ENCODE measurements around the gene GABRP. TPM values are rescaled to one million over a fixed set of nuclear protein-coding genes. Genes with fewer than 3 reads are reported as not detected.

Gene GABRP
- total and polyA plus RNA-seq, 2 experiments from 2014 or later: 3.6 to 6.3 TPM

DNA sequence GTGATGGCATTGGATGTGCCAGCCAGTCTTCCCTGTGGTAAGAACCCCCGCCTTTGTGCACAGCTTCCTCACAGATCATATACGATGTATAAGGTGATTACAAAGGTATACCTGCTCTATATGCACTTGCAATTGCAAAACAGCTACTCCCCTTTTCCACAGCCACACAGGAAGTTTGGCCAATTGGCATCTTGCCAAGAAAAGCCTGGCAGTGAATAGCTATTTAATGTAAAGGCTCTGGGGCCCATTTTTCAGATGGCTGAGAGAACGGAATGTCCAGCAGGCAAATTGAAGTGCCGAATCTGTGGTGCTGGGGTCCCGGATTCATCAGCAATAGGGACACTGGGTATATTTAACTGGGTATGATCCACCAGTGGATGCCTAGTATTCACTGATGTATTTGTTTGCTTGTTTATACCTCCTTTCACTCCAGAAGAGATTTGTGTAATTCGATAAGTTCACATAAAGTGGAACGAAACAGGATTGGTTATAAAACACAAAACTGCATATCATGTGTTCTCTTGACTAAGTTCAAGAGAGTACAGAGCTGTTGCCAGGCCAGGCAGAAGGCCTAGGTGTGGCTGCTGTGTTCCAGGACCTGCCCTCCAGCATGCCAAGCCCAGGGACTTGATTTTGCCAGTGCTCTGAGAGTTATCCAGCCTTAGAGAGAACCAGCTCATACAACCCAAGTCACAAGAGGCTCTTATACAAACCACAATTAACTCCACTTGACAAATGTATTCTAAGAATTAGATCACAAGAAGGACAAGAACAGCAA lies 27.7 kb upstream of the GABRP start:
- peaks cover 4% of the 10 kb centered on the region; the same call in 1 of the 3 replicates for H3K9me3 Mint-ChIP-seq
- DNase-seq (ENCODE audit: low spot score) (no peak), ATAC-seq (no peak)
- no peak overlapping the region for H3K4me2 ChIP-seq
- no peaks in the 10 kb centered on the region for H3K79me2 ChIP-seq (replicated peaks; ENCODE audit: insufficient read depth)
- peaks cover 18% of the 10 kb centered on the region for H3K4me1 Mint-ChIP-seq
- peaks cover 8% of the 10 kb centered on the region for H3K27me3 Mint-ChIP-seq (ENCODE audit: insufficient read depth, low read depth, poor library complexity)
- peaks cover 5% of the 10 kb centered on the region; the same call in 1 of the 2 replicates for H3F3A ChIP-seq (replicated peaks; ENCODE audit: low read depth)
- no peaks in the 10 kb centered on the region for H3K36me3 ChIP-seq (ENCODE audit: insufficient read depth)
- TF ChIP-seq JUNB (IDR thresholded peaks at IDR 0.05; ENCODE audit: unreplicated experiment) (no peak), STAT1 (IDR thresholded peaks at IDR 0.05; ENCODE audit: unreplicated experiment) (no peak), EZH2phosphoT487 (IDR thresholded peaks at IDR 0.05; ENCODE audit: unreplicated experiment) (no peak), EZH2 (IDR thresholded peaks at IDR 0.05; ENCODE audit: low read depth, unreplicated experiment) (no peak), ZNF331 (CRISPR knock-in tag; IDR thresholded peaks at IDR 0.05; ENCODE audit: low read depth) (no peak), CREB1 (CRISPR knock-in tag; IDR thresholded peaks at IDR 0.05; ENCODE audit: low read depth) (no peak), ZNF114 (CRISPR knock-in tag; IDR thresholded peaks at IDR 0.05) (no peak), POLR2AphosphoS5 (IDR thresholded peaks at IDR 0.05; ENCODE audit: low read depth) (no peak), NANOG (IDR thresholded peaks at IDR 0.05; ENCODE audit: borderline replicate concordance) (no peak)
- TF ChIP-seq, protein P1, sequence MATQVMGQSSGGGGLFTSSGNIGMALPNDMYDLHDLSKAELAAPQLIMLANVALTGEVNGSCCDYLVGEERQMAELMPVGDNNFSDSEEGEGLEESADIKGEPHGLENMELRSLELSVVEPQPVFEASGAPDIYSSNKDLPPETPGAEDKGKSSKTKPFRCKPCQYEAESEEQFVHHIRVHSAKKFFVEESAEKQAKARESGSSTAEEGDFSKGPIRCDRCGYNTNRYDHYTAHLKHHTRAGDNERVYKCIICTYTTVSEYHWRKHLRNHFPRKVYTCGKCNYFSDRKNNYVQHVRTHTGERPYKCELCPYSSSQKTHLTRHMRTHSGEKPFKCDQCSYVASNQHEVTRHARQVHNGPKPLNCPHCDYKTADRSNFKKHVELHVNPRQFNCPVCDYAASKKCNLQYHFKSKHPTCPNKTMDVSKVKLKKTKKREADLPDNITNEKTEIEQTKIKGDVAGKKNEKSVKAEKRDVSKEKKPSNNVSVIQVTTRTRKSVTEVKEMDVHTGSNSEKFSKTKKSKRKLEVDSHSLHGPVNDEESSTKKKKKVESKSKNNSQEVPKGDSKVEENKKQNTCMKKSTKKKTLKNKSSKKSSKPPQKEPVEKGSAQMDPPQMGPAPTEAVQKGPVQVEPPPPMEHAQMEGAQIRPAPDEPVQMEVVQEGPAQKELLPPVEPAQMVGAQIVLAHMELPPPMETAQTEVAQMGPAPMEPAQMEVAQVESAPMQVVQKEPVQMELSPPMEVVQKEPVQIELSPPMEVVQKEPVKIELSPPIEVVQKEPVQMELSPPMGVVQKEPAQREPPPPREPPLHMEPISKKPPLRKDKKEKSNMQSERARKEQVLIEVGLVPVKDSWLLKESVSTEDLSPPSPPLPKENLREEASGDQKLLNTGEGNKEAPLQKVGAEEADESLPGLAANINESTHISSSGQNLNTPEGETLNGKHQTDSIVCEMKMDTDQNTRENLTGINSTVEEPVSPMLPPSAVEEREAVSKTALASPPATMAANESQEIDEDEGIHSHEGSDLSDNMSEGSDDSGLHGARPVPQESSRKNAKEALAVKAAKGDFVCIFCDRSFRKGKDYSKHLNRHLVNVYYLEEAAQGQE (IDR thresholded peaks at IDR 0.05; ENCODE audit: unreplicated experiment): no peak
- TF ChIP-seq, protein P2, sequence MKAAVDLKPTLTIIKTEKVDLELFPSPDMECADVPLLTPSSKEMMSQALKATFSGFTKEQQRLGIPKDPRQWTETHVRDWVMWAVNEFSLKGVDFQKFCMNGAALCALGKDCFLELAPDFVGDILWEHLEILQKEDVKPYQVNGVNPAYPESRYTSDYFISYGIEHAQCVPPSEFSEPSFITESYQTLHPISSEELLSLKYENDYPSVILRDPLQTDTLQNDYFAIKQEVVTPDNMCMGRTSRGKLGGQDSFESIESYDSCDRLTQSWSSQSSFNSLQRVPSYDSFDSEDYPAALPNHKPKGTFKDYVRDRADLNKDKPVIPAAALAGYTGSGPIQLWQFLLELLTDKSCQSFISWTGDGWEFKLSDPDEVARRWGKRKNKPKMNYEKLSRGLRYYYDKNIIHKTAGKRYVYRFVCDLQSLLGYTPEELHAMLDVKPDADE (IDR thresholded peaks at IDR 0.05): no peak
- TF ChIP-seq, protein P3, sequence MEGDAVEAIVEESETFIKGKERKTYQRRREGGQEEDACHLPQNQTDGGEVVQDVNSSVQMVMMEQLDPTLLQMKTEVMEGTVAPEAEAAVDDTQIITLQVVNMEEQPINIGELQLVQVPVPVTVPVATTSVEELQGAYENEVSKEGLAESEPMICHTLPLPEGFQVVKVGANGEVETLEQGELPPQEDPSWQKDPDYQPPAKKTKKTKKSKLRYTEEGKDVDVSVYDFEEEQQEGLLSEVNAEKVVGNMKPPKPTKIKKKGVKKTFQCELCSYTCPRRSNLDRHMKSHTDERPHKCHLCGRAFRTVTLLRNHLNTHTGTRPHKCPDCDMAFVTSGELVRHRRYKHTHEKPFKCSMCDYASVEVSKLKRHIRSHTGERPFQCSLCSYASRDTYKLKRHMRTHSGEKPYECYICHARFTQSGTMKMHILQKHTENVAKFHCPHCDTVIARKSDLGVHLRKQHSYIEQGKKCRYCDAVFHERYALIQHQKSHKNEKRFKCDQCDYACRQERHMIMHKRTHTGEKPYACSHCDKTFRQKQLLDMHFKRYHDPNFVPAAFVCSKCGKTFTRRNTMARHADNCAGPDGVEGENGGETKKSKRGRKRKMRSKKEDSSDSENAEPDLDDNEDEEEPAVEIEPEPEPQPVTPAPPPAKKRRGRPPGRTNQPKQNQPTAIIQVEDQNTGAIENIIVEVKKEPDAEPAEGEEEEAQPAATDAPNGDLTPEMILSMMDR (conservative IDR thresholded peaks at IDR 0.05; ENCODE audit: low read depth in 2 of 2): no peak
- H3K4me1 ChIP-seq (ENCODE audit: insufficient read depth): peaks cover 6% of the 10 kb centered on the region; the same call in 1 of the 2 replicates
- no peak overlapping the region for H3K4me3 Mint-ChIP-seq
- H3K27me3 ChIP-seq (ENCODE audit: insufficient read depth): no peaks in the 10 kb centered on the region
- H2AFZ ChIP-seq: no peak overlapping the region
- no peak overlapping the region for H3K4me3 ChIP-seq
- H4K20me1 ChIP-seq (replicated peaks; ENCODE audit: insufficient read depth): no peaks in the 10 kb centered on the region
- H3K27ac Mint-ChIP-seq: no peak overlapping the region
- no peak overlapping the region for H3K27ac ChIP-seq (ENCODE audit: low read depth)
- peaks cover 15% of the 10 kb centered on the region for H3K36me3 Mint-ChIP-seq (ENCODE audit: low read depth)
- H3K9me2 ChIP-seq (ENCODE audit: insufficient read depth): peaks cover 41% of the 10 kb centered on the region

Measured in GM23338 (cell line).